ENCODE results near the gene UGT1A6. TPM values are rescaled to one million over a fixed set of nuclear protein-coding genes. Genes with fewer than 3 reads are reported as not detected.

Gene UGT1A6
- total RNA-seq, 1 experiment from 2014 or later: not detected

DNA sequence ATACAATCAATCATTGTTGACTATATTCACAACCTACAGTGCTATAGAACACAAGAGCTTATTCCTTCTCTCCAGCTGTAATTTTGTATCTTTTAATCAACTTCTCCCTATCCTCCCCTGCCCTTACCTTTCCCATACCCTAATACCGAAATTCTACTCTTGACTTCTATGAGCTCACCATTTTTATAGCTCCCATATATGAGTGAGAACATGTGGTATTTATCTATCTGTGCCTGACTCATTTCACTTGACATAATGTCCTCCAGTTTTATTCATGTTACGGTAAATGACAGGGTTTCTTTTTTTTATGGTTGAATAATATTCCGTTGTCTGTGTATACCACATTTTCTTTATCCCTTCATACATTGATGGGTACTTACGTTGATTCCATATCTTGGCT lies 88.1 kb downstream of the UGT1A6 start:
- ChIA-PET POLR2A (ENCODE audit: low non-redundant PET) (no interaction called here), CTCF (no interaction called here)
- H3K4me1 ChIP-seq (ENCODE audit: insufficient read depth, low read length, poor library complexity, severe bottlenecking): no peaks in the 10 kb centered on the region
- H3K9me3 ChIP-seq (ENCODE audit: low read depth, low read length, poor library complexity, severe bottlenecking): no peaks in the 10 kb centered on the region
- no peak for DNase-seq (ENCODE audit: low spot score)
- intact Hi-C loops (cut with micrococcal nuclease; ENCODE audit: unreplicated experiment): no loop called here
- no TSS peak for BruUV-seq (replicated peaks)
- H3K4me3 ChIP-seq (ENCODE audit: low read depth, low read length, poor library complexity, severe bottlenecking): no peak overlapping the region
- no peaks in the 10 kb centered on the region for H3K27me3 ChIP-seq (replicated peaks; ENCODE audit: insufficient read depth, low read depth, low read length, poor library complexity)
- TF ChIP-seq, protein P1, sequence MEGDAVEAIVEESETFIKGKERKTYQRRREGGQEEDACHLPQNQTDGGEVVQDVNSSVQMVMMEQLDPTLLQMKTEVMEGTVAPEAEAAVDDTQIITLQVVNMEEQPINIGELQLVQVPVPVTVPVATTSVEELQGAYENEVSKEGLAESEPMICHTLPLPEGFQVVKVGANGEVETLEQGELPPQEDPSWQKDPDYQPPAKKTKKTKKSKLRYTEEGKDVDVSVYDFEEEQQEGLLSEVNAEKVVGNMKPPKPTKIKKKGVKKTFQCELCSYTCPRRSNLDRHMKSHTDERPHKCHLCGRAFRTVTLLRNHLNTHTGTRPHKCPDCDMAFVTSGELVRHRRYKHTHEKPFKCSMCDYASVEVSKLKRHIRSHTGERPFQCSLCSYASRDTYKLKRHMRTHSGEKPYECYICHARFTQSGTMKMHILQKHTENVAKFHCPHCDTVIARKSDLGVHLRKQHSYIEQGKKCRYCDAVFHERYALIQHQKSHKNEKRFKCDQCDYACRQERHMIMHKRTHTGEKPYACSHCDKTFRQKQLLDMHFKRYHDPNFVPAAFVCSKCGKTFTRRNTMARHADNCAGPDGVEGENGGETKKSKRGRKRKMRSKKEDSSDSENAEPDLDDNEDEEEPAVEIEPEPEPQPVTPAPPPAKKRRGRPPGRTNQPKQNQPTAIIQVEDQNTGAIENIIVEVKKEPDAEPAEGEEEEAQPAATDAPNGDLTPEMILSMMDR (conservative IDR thresholded peaks at IDR 0.05; ENCODE audit: low read depth, low read length): no peak
- no peak for TF ChIP-seq EZH2 (IDR thresholded peaks at IDR 0.05; ENCODE audit: borderline replicate concordance, low read depth, low read length, poor library complexity, severe bottlenecking)
- no peaks in the 10 kb centered on the region for H3K36me3 ChIP-seq (ENCODE audit: insufficient read depth, low read length, poor library complexity, severe bottlenecking)
- no peak overlapping the region for H3K27ac ChIP-seq (ENCODE audit: low read depth, low read length, poor library complexity, severe bottlenecking)

DNA sequence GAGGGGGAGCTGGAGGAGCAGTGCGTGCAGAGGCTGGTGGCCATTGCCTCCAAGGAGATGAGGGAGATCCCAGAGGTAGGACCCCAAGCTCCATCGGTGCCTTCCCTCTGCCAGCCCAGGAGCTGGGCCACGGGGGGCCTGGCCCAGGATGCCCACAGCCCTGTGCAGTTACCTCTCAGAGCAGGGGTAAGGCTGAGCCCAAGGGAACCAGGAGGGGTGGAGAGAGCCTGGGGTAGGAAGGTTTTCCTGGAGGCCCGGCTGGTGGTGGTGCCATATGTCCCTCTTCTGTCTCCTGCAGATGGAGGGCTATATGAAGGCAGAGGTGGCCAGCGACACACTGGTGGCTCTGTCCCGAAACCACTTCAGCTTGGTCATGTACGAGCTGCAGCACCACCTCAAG lies 96.9 kb downstream of the UGT1A6 start:
- no peaks in the 10 kb centered on the region for H3K4me1 ChIP-seq (ENCODE audit: insufficient read depth, low read length, poor library complexity, severe bottlenecking)
- POLR2A ChIA-PET (ENCODE audit: low non-redundant PET): no interaction called here
- TF ChIP-seq EZH2 (IDR thresholded peaks at IDR 0.05; ENCODE audit: borderline replicate concordance, low read depth, low read length, poor library complexity, severe bottlenecking): no peak
- TF ChIP-seq, protein P1 (conservative IDR thresholded peaks at IDR 0.05; ENCODE audit: low read depth, low read length): no peak
- intact Hi-C loops (cut with micrococcal nuclease; ENCODE audit: unreplicated experiment): no loop called here
- H3K36me3 ChIP-seq (ENCODE audit: insufficient read depth, low read length, poor library complexity, severe bottlenecking): no peaks in the 10 kb centered on the region
- CTCF ChIA-PET: no interaction called here
- H3K27me3 ChIP-seq (replicated peaks; ENCODE audit: insufficient read depth, low read depth, low read length, poor library complexity): no peaks in the 10 kb centered on the region
- H3K9me3 ChIP-seq (ENCODE audit: low read depth, low read length, poor library complexity, severe bottlenecking): no peaks in the 10 kb centered on the region
- no peak overlapping the region for H3K4me3 ChIP-seq (ENCODE audit: low read depth, low read length, poor library complexity, severe bottlenecking)
- BruUV-seq (replicated peaks): no TSS peak
- no peak for DNase-seq (ENCODE audit: low spot score)
- no peak overlapping the region for H3K27ac ChIP-seq (ENCODE audit: low read depth, low read length, poor library complexity, severe bottlenecking)

DNA sequence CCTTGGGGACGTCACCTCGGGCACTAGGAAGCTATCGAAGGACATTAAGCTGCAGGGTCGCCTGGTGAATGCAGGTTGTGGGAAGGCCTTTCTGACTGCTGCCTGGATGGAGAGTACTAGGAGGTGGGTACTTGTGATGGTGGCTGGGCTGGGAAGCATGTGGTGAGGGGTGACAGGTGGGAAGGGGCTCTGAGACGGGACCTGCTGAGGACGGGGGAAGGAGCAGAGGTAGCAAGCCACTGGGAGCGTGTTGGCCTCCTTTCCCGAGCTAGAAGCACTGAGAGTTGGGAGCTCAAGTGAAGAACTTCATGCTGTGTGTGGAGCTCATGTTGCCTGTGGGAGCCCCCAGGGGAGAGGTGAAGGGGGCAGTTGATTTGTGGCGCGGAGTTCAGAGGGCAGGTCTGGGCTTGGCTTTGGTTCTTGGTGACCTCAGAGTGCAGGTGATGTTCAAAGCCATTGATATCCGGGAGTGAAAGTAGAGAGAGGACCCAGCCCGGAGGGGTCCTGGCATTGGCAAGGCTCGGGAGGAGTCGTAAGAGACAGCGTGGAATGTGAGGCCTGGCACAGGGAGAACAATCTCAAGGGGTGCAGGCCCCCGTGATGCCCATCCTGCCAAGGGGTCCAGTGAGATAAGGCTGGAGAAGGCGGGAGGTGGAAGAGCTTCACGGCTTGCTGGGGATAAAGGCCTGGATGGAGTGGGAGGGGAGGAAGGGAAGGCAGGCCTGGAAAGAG lies 98.6 kb downstream of the UGT1A6 start:
- Histone ChIP-seq H3K4me3 (ENCODE audit: low read depth, low read length, poor library complexity, severe bottlenecking) (no peak overlapping the region), H3K9me3 (ENCODE audit: low read depth, low read length, poor library complexity, severe bottlenecking) (no peaks in the 10 kb centered on the region), H3K27ac (ENCODE audit: low read depth, low read length, poor library complexity, severe bottlenecking) (no peak overlapping the region), H3K27me3 (replicated peaks; ENCODE audit: insufficient read depth, low read depth, low read length, poor library complexity) (no peaks in the 10 kb centered on the region), H3K36me3 (ENCODE audit: insufficient read depth, low read length, poor library complexity, severe bottlenecking) (no peaks in the 10 kb centered on the region), H3K4me1 (ENCODE audit: insufficient read depth, low read length, poor library complexity, severe bottlenecking) (no peaks in the 10 kb centered on the region)
- BruUV-seq (replicated peaks): no TSS peak
- CTCF ChIA-PET: no interaction called here
- POLR2A ChIA-PET (ENCODE audit: low non-redundant PET): no interaction called here
- no peak for DNase-seq (ENCODE audit: low spot score)
- TF ChIP-seq, protein P1 (conservative IDR thresholded peaks at IDR 0.05; ENCODE audit: low read depth, low read length): no peak
- no peak for TF ChIP-seq EZH2 (IDR thresholded peaks at IDR 0.05; ENCODE audit: borderline replicate concordance, low read depth, low read length, poor library complexity, severe bottlenecking)
- intact Hi-C loops (cut with micrococcal nuclease; ENCODE audit: unreplicated experiment): no loop called here

All from A673 (cell line).